IMR-90 (cell line): ENCODE measurements around the gene SPTBN5. TPM values are rescaled to one million over a fixed set of nuclear protein-coding genes. Genes with fewer than 3 reads are reported as not detected.

Experiments used
- ATAC-seq: fragments of 200-7000 bp; cut with Tn5 transposase; 2 replicates; pipeline ENCODE4 v1.9.1; 2020; ENCODE audit warnings: low read depth, mild to moderate bottlenecking, moderate library complexity
- BruUV-seq: library from RNA; stranded (reverse); fragments of 400-500 nt; replicated peaks from 2 replicates; lab custom pipeline; 2021; lab: Mats Ljungman, UMichigan
- CTCF ChIA-PET: fragments of 300-600 bp; formaldehyde crosslinking; extraction: SDS; loops from one replicate; lab custom pipeline; 2021; ENCODE audit warnings: antibody characterized with exemption; lab: Yijun Ruan, JAX
- POLR2A ChIA-PET: fragments of 300-600 bp; sonication (Branson Sonifier 250); formaldehyde crosslinking; loops from one replicate; lab custom pipeline; 2022; ENCODE audit warnings: antibody characterized with exemption; ENCODE audit not compliant: unreplicated experiment; lab: Charles Lee
- DNase-seq: peaks from one replicate; pipeline ENCODE4 v3.0.0; 2013
- H2AFZ ChIP-seq: replicated peaks from 2 replicates; pipeline ENCODE3; 2013; ENCODE audit warnings: low read length, mild to moderate bottlenecking; ENCODE audit not compliant: poor library complexity
- H2AK5ac ChIP-seq: 2 replicates; pipeline ENCODE4 v1.6.1; 2013; ENCODE audit warnings: low read depth, low read length, inconsistent platforms
- H2AK9ac ChIP-seq: replicated peaks from 2 replicates; pipeline ENCODE3; 2013; ENCODE audit warnings: mild to moderate bottlenecking, low read depth, low read length, moderate library complexity; ENCODE audit not compliant: poor library complexity
- H2BK120ac ChIP-seq: 2 replicates; pipeline ENCODE4 v1.6.1; 2013; ENCODE audit warnings: low read depth, low read length, inconsistent platforms
- H2BK15ac ChIP-seq: 3 replicates; pipeline ENCODE4 v1.6.1; 2013; ENCODE audit warnings: low read depth, low read length, inconsistent platforms
- H2BK20ac ChIP-seq: 2 replicates; pipeline ENCODE4 v1.6.1; 2013; ENCODE audit warnings: low read depth, mild to moderate bottlenecking, inconsistent platforms, low read length, moderate library complexity
- H2BK5ac ChIP-seq: 2 replicates; pipeline ENCODE4 v1.6.1; 2013; ENCODE audit warnings: mild to moderate bottlenecking, low read depth, low read length, inconsistent platforms; ENCODE audit not compliant: poor library complexity, severe bottlenecking
- H3K14ac ChIP-seq: replicated peaks from 2 replicates; pipeline ENCODE4 v1.6.1; 2013; ENCODE audit warnings: low read depth, low read length, inconsistent platforms
- H3K18ac ChIP-seq: 2 replicates; pipeline ENCODE4 v1.6.1; 2013; ENCODE audit warnings: low read depth, low read length, control low read depth
- H3K23ac ChIP-seq: 2 replicates; pipeline ENCODE4 v1.6.1; 2013; ENCODE audit warnings: low read depth, low read length, inconsistent platforms
- H3K27ac ChIP-seq: 2 replicates; pipeline ENCODE4 v1.5.1; 2013; ENCODE audit warnings: mild to moderate bottlenecking, control low read depth, low read length; ENCODE audit not compliant: insufficient read depth
- H3K27me3 ChIP-seq: 2 replicates; pipeline ENCODE4 v1.6.1; 2013; ENCODE audit warnings: low read length; ENCODE audit not compliant: control insufficient read depth, insufficient read depth
- H3K36me3 ChIP-seq: 2 replicates; pipeline ENCODE4 v1.6.1; 2013; ENCODE audit warnings: low read length, mixed read lengths; ENCODE audit not compliant: control insufficient read depth, insufficient read depth
- H3K4ac ChIP-seq: 2 replicates; pipeline ENCODE4 v1.6.1; 2013; ENCODE audit warnings: low read depth, low read length, inconsistent platforms
- H3K4me1 ChIP-seq: 2 replicates; pipeline ENCODE4 v1.6.1; 2013; ENCODE audit warnings: low read length, mixed read lengths; ENCODE audit not compliant: control insufficient read depth, insufficient read depth
- H3K4me2 ChIP-seq: 2 replicates; pipeline ENCODE4 v1.6.1; 2013; ENCODE audit warnings: low read depth, mild to moderate bottlenecking, control low read depth, low read length, moderate library complexity
- H3K4me3 ChIP-seq: 2 replicates; pipeline ENCODE4 v1.5.1; 2013; ENCODE audit warnings: low read depth, mild to moderate bottlenecking, control low read depth, low read length, moderate library complexity; ENCODE audit not compliant: insufficient read depth
- H3K56ac ChIP-seq: 2 replicates; pipeline ENCODE4 v1.6.1; 2013; ENCODE audit warnings: low read length, inconsistent platforms; ENCODE audit not compliant: insufficient read depth; ENCODE audit errors: extremely low read depth
- H3K79me1 ChIP-seq, 2 experiments: 2 replicates each; pipeline ENCODE4 v1.6.1; 2013; ENCODE audit warnings: low read length in 2 of 2, inconsistent platforms in 1 of 2, low read depth in 1 of 2
- H3K9ac ChIP-seq: 2 replicates; pipeline ENCODE4 v1.6.1; 2013; ENCODE audit warnings: low read depth, low read length, control low read depth
- H3K9me1 ChIP-seq: 2 replicates; pipeline ENCODE4 v1.6.1; 2013; ENCODE audit warnings: low read length, inconsistent platforms; ENCODE audit not compliant: insufficient read depth
- H3K9me3 ChIP-seq: 2 replicates; pipeline ENCODE4 v1.6.1; 2013; ENCODE audit warnings: low read length; ENCODE audit not compliant: control insufficient read depth, insufficient read depth
- H4K20me1 ChIP-seq: 2 replicates; pipeline ENCODE4 v1.6.1; 2013; ENCODE audit warnings: low read length, inconsistent platforms; ENCODE audit not compliant: insufficient read depth
- H4K5ac ChIP-seq: 2 replicates; pipeline ENCODE4 v1.6.1; 2013; ENCODE audit warnings: mild to moderate bottlenecking, low read depth, low read length, control low read depth
- H4K8ac ChIP-seq, 2 experiments: 2 replicates each; pipeline ENCODE4 v1.6.1; 2013; ENCODE audit warnings: low read depth in 2 of 2, low read length in 2 of 2, control low read depth in 1 of 2, inconsistent platforms in 1 of 2
- H4K91ac ChIP-seq: 2 replicates; pipeline ENCODE4 v1.6.1; 2013; ENCODE audit warnings: low read depth, low read length, inconsistent platforms; ENCODE audit not compliant: insufficient read depth
- CEBPB ChIP-seq: IDR thresholded peaks from 2 replicates; pipeline ENCODE4 v1.6.1; 2012; ENCODE audit warnings: low read depth, low read length, improper control_type of control experiment
- CHD1 ChIP-seq: IDR thresholded peaks from 2 replicates; pipeline ENCODE4 v1.6.1; 2012; ENCODE audit warnings: low read depth, low read length, improper control_type of control experiment
- MAFK ChIP-seq: IDR thresholded peaks from 2 replicates; pipeline ENCODE4 v1.6.1; 2012; ENCODE audit warnings: low read depth, low read length, improper control_type of control experiment
- MAZ ChIP-seq: IDR thresholded peaks from 2 replicates; pipeline ENCODE4 v1.6.1; 2012; ENCODE audit warnings: low read depth, mild to moderate bottlenecking, low read length, improper control_type of control experiment, moderate library complexity, borderline replicate concordance
- MXI1 ChIP-seq: IDR thresholded peaks from 2 replicates; pipeline ENCODE4 v1.6.1; 2012; ENCODE audit warnings: low read depth, mild to moderate bottlenecking, low read length, moderate library complexity, borderline replicate concordance
- NFE2L2 ChIP-seq: fragments of 150-350 bp; IDR thresholded peaks from 2 replicates; pipeline ENCODE4 v1.6.1; 2016; ENCODE audit warnings: low read depth, mild to moderate bottlenecking, low read length
- RAD21 ChIP-seq: IDR thresholded peaks from 2 replicates; pipeline ENCODE4 v1.6.1; 2012; ENCODE audit warnings: low read length, improper control_type of control experiment
- RFX5 ChIP-seq: IDR thresholded peaks from 2 replicates; pipeline ENCODE4 v1.8.0; 2012; ENCODE audit warnings: low read depth, mild to moderate bottlenecking, low read length, moderate library complexity
- USF2 ChIP-seq: fragments of 150-350 bp; IDR thresholded peaks from 2 replicates; pipeline ENCODE4 v1.6.1; 2017; ENCODE audit warnings: mild to moderate bottlenecking, antibody characterized with exemption, low read length, low read depth
- WGBS, 2 experiments: methylation state at CpG; one replicate each; pipeline versions ENCODE4 v1.1.5 to v1.1.7; 2013; ENCODE audit warnings: missing lambda C conversion rate in 2 of 2; ENCODE audit not compliant: insufficient read length in 1 of 2; ENCODE audit errors: extremely low coverage in 2 of 2; 5-methylcytosine and 5-hydroxymethylcytosine counted together
- dilution Hi-C: fragments of 300-500 bp; cut with HindIII; formaldehyde crosslinking; loops from one replicate; pipeline ENCODE4 v1.14.3; 2018; ENCODE audit warnings: low sequenced_read_pairs; ENCODE audit not compliant: unreplicated experiment
- in situ Hi-C: fragments of 300-500 bp; cut with MboI; formaldehyde crosslinking; loops from 3 replicates; pipeline ENCODE4 v1.14.3; 2019; ENCODE audit warnings: low sequenced_read_pairs, inconsistent platforms, mixed read lengths
- intact Hi-C: fragments of 100-400 bp; cut with micrococcal nuclease; formaldehyde crosslinking; loops from 2 replicates; pipeline ENCODE4 v1.10.0; 2022
- polyA plus RNA-seq, 3 experiments: library from polyadenylated mRNA; depleted of rRNA; stranded (reverse); fragments of >200 nt; gene quantifications; 2 replicates each; pipeline ENCODE4 v1.2.3, GENCODE V29; 2012; ENCODE audit warnings: low replicate concordance in 1 of 3
- total RNA-seq: library from RNA; depleted of rRNA; stranded (reverse); fragments of >200 nt; gene quantifications from 2 replicates; pipeline ENCODE4 v1.2.3, GENCODE V29; 2012
- TF ChIP-seq, protein P1 (sequence below): conservative IDR thresholded peaks from 2 replicates; pipeline ENCODE4 v1.5.1; 2012; ENCODE audit warnings: mild to moderate bottlenecking, low read depth, low read length, improper control_type of control experiment

The SPTBN5 gene
- total and polyA plus RNA-seq, 2 of the 4 experiments (the other 2 are of a cell fraction): under 0.01 to 0.38 TPM

- CTCF ChIA-PET: no interaction called here
- Histone ChIP-seq H3K4ac (no peak overlapping the region), H3K4me3 (no peak overlapping the region), H3K18ac (no peak overlapping the region), H2BK15ac (no peak overlapping the region), H2BK120ac (no peak overlapping the region), H4K20me1 (no peaks in the 10 kb centered on the region), H3K4me1 (no peaks in the 10 kb centered on the region; the same call in 1 of the 2 replicates), H2AK5ac (no peak overlapping the region), H4K5ac (no peak overlapping the region), H2BK5ac (no peak overlapping the region), H3K56ac (no peak overlapping the region), H4K8ac (no peak overlapping the region), H2AFZ (peak overlapping the region; percentile 14), H3K9me1 (no peaks in the 10 kb centered on the region), H3K27me3 (peaks cover 5% of the 10 kb centered on the region; the same call in 1 of the 2 replicates), H3K27ac (no peak overlapping the region), H3K14ac (no peak overlapping the region), H4K91ac (no peak overlapping the region), H3K36me3 (peaks cover 17% of the 10 kb centered on the region), H3K4me2 (no peak overlapping the region), H2BK20ac (no peak overlapping the region), H3K9ac (no peak overlapping the region), H3K23ac (no peak overlapping the region), H2AK9ac (no peak overlapping the region), H3K9me3 (no peaks in the 10 kb centered on the region), H3K79me1 (no peaks in the 10 kb centered on the region)
- ATAC-seq: no peak
- intact Hi-C loops: no loop called here
- POLR2A ChIA-PET: no interaction called here
- 100% methylated on average over 6 of the region's 9 CpGs; no CpG with 5 or more reads in 1 of the 2 experiments for WGBS, 2 experiments
- TF ChIP-seq MXI1 (no peak), USF2 (no peak), CEBPB (no peak), RAD21 (no peak), CHD1 (no peak), NFE2L2 (no peak), MAFK (no peak), MAZ (no peak), RFX5 (no peak)
- TF ChIP-seq, protein P1, sequence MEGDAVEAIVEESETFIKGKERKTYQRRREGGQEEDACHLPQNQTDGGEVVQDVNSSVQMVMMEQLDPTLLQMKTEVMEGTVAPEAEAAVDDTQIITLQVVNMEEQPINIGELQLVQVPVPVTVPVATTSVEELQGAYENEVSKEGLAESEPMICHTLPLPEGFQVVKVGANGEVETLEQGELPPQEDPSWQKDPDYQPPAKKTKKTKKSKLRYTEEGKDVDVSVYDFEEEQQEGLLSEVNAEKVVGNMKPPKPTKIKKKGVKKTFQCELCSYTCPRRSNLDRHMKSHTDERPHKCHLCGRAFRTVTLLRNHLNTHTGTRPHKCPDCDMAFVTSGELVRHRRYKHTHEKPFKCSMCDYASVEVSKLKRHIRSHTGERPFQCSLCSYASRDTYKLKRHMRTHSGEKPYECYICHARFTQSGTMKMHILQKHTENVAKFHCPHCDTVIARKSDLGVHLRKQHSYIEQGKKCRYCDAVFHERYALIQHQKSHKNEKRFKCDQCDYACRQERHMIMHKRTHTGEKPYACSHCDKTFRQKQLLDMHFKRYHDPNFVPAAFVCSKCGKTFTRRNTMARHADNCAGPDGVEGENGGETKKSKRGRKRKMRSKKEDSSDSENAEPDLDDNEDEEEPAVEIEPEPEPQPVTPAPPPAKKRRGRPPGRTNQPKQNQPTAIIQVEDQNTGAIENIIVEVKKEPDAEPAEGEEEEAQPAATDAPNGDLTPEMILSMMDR: no peak
- no peak for DNase-seq
- BruUV-seq: no TSS peak
- dilution Hi-C loops: no loop called here
- in situ Hi-C loops: no loop called here
Measured at GRCh38 chr15:41847981-41848380, 45.9 kb downstream of the SPTBN5 start.
